Stimulated activated CD8-positive, alpha-beta memory T cell treated with anti-CD3 and anti-CD28 coated beads, Interleukin-15, amount 100 ng/mL, for 1 hour (primary cell): Measurements from ENCODE around the gene SSTR1.
"Not testable (repeated sequence)": the region's sequence is repeated elsewhere in the genome, so short reads cannot be mapped to it uniquely, and the experiment has no call there.

Source experiments
- DNase-seq: peaks from one replicate; pipeline ENCODE4 v3.0.0-alpha.2; 2020; ENCODE audit warnings: low read depth

Gene SSTR1, protein sequence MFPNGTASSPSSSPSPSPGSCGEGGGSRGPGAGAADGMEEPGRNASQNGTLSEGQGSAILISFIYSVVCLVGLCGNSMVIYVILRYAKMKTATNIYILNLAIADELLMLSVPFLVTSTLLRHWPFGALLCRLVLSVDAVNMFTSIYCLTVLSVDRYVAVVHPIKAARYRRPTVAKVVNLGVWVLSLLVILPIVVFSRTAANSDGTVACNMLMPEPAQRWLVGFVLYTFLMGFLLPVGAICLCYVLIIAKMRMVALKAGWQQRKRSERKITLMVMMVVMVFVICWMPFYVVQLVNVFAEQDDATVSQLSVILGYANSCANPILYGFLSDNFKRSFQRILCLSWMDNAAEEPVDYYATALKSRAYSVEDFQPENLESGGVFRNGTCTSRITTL

GRCh38 chr14:38207736-38208617 lies at the start of gene SSTR1:
TSS of gene SSTR1 (plus strand) at chr14:38207904. CDS start at chr14:38209390, 1,486 bp downstream.
- no peak for DNase-seq

DNA sequence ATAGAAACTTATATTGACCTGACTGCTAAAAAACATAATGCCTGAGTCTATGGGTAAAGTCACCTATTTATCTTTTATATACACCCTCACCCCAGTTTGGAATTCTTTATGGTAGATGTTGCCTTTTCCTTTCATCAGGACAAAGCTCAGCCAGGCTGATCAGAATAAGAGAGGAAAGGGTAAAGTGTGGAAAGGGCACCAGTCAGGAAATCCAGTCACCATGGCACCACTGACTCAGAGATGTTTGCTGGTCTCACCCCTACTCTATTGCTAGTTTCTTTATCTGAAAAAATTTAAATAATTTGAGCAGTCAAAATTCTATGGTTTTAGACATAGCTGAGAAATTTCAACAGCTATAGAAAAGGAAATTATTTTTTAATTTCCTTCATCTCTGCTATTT lies 49.2 kb upstream of the SSTR1 start:
- no peak for DNase-seq

DNA sequence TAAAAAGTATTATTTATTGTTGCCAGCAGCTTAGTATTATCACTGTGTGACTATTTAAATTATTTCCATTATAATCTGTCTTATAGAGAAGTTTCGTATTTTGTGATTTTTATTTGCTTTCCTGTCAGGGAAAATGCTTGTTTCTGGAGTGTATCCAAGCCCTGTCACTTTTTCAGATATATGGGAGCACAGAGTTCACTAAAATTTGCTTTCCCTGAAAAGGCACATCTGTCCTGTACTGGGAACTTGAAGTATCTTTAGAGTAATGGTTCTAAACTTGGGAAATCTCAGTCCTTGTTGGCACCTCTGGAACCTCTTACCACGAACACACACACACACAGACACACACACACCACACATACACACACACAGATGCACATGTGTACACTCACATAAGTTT lies 39.3 kb upstream of the SSTR1 start:
- DNase-seq, result no peak

DNA sequence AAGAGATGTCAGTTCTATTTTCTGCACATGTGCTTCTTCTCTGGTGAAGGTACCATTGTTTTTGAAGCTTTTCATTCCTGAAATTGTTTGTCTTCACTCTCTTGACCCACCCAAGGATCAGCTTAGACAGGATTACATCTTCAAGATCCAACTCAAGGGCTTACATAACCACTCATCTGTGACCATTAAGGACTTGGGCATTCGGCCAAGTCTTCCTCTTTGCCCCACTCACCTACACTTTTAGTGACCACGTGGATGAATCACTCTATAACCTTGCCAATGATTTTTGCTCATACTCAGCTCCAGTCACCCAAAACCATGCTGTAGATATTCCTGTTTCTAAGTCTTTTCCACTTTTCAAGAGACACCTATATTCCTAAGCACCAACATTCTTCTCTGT lies 36.5 kb upstream of the SSTR1 start:
- DNase-seq, result no peak

DNA sequence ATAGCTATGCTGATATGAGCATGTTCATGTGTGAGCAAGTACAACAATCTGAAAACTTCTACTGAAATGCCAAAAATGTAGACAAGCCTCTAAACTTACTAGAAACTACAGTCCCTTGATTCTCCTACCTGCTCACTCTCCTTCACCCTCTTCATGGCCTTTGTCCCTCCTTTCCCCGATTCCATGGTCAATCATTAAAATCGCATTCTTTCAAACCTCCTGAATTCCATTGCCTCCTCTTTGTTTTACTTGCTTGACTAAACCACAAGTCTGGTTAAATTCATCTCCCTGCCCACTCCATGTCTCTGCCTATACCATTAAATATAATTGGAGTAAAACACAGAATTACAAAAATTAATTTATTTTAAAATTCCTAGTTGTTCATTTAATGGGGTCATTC lies 33.0 kb upstream of the SSTR1 start:
- DNase-seq, result no peak

GRCh38 chr14:38175658-38176057 lies 32.0 kb upstream of the SSTR1 start:
- no peak for DNase-seq

DNA sequence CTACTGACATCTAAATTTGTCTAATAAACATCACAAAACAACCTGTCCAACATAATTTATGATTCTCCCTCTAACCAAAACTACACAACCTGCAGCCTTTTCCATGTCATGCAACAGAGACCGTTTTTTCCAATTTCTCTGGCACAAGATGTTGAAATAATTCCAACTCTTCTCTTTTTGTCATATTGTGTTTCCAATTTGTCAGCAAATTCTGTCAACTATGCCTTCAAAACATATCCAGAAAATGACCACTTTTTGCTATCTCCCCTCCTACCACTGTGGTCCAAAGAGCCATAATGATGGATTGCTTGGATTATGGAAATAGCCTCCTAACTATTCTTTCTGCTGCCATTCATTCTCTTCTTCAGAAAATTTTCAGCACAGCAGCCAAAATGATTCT lies 31.3 kb upstream of the SSTR1 start:
- no peak for DNase-seq

- DNase-seq, result no peak
Observed at GRCh38 chr14:38184132-38184531, 23.6 kb upstream of the SSTR1 start.

- no peak for DNase-seq
Observed at GRCh38 chr14:38185671-38186070, 22.0 kb upstream of the SSTR1 start.

DNA sequence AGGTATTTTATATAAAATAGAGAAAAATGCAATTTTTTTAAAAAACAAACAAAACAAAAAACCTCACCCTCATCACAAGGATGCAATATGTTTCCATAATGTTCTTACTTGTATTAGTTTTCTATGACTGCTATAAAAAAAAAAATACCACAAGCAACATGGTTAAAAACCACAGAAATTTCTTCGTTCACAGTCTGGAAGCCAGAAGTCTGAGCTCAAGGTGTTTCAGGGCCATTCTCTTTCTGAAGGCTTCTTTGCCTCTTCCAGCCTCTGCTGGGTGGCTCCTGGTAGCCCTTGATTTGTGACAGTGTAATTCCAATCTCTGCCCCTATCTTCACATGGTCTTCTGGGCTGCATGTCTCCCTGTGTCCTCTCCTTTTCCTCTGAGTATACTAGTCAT lies 21.5 kb upstream of the SSTR1 start:
- no peak for DNase-seq

GRCh38 chr14:38187528-38187927 lies 20.2 kb upstream of the SSTR1 start:
- no peak for DNase-seq

DNA sequence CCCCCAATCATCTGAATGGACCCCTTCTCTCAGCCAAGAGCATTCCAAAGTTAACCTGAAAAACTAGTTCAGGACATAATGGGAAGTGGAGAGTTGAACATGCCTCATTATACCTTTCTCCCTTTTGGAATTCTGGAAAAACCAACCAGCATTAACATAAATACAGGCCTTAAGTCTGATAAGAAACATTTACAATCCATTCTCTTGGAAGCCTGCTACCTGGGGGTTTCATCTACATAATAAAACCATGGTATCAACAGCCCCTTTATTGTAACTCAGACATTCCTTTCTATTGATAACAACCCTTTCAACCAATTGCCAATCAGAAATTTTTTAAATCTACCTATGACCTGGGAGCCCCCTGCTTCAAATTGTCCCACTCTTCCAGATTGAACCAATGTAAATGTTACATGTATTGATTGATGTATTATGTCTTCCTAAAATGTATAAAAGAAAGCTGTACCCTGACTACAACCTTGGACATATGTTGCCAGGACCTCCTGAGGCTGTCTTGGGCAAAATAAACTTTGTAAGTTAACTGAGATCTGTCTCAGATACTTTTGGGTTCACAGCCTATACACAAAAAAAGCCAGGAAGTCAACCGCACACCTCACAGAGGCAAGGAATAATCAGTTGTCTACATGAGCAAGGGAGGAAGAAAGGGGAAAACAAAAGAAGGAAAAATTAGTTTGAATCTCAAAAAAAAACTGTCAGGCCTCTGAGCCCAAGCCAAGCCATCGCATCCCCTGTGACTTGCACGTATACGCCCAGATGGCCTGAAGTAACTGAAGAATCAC lies 17.6 kb upstream of the SSTR1 start:
- no peak for DNase-seq

DNA sequence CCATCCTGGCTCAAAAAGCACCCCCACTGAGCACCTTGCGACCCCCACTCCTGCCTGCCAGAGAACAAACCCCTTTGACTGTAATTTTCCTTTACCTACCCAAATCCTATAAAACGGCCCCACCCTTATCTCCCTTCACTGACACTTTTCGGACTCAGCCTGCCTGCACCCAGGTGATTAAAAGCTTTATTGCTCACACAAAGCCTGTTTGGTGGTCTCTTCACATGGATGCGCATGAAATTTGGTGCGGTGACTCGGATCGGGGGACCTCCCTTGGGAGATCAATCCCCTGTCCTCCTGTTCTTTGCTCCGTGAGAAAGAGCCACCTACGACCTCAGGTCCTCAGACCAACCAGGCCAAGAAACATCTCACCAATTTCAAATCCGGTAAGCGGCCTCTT lies 16.9 kb upstream of the SSTR1 start:
- not testable (repeated sequence) for DNase-seq

DNA sequence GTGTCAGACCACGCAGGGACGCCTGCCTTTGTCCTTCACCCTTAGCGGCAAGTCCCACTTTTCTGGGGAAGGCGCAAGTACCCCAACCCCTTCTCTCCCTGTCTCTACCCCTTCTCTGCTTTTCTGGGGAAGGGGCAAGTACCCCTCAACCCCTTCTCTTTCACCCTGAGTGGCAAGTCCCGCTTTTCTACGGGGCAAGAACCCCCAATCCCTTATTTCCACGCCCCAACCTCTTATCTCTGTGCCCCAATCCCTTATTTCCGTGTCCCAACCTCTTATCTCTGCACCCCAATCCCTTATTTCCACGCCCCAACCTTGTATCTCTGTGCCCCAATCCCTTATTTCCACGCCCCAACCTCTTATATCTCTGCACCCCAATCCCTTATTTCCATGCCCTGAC lies 16.2 kb upstream of the SSTR1 start:
- not testable (repeated sequence) for DNase-seq

DNA sequence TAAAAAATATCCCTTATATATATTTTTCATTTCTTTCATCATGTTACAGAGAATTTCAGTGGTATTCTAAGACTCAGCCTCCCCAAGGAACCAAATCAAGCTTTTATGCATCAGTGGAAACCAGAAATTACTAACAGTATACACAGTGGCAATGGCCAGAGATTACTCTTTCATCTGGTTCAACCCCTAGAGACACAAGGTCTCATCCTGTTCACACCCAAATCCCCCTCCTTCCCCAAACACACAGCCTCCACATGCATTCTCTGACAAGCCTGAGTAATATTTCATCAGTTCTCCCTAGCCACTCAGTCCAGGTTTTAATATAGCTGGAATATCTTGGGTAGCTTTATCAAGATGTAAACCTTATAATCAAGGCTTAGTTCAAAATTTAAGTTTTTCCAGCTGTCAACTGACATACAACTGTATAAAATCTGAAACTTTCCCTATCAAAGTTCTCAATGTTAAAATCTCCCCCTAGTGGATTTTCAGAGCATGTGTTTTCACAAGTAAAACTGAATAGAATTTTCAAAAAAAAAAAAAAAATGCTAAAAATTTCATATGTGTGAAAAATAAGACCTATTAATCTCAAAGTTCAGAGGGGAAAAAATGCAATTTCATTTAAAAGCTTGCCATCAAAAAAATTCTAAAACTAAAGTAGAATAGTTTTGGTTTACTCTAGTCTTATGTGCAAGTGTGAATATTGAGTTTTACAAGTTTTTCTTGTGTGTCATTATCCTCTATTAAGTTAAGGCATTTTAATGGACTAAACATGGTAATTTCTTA lies 10.5 kb upstream of the SSTR1 start:
- no peak for DNase-seq

- DNase-seq, result no peak
Observed at GRCh38 chr14:38197784-38198335, 9.8 kb upstream of the SSTR1 start.

GRCh38 chr14:38198425-38198824 lies 9.3 kb upstream of the SSTR1 start:
- DNase-seq, result no peak

DNA sequence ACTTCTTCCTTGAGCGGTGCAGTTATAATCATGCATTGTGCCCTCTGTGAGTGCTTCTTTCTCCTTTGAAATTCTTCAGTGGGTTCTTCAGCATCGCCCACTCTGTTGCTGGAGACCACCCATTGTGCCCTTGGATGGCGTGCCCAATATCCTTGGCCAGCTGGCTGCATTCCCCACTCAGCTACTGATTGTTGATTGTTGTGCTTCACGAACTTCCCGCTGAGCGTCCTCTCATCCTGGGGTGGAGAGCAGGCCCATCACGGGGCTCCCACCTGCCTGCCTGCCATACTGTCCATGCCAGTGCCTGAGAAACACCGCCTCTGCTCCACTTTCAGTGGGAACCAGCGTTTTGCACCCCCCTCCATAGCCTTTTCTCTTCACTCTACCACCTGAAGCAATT lies 8.6 kb upstream of the SSTR1 start:
- DNase-seq, result no peak

GRCh38 chr14:38199739-38200138 lies 8.0 kb upstream of the SSTR1 start:
- DNase-seq, result no peak

- DNase-seq, result no peak
Observed at GRCh38 chr14:38201137-38201828, 6.4 kb upstream of the SSTR1 start.
